GM18508 (cell line): Measurements from ENCODE around the gene TM4SF1.

Experiments used
- ATAC-seq: cut with Tn5 transposase; IDR thresholded peaks from one replicate; pipeline ENCODE4 v1.9.1; 2021; ENCODE audit warnings: moderate number of reproducible peaks; ENCODE audit not compliant: insufficient read depth, unreplicated experiment

Gene TM4SF1

GRCh38 chr3:149377408-149378364 lies at the start of gene TM4SF1:
Gene TM4SF1, minus strand, starts transcription at chr3:149377649. Its CDS starts 102 bp downstream, at chr3:149377547.
- ATAC-seq: no peak

- ATAC-seq: no peak
These were observed 48.9 kb upstream of the TM4SF1 start for GRCh38 chr3:149426325-149426724.

- no peak for ATAC-seq
These were observed 47.5 kb upstream of the TM4SF1 start for GRCh38 chr3:149424918-149425317.

- no peak for ATAC-seq
These were observed 44.3 kb upstream of the TM4SF1 start for GRCh38 chr3:149421764-149422163.

GRCh38 chr3:149419816-149420215 lies 42.4 kb upstream of the TM4SF1 start:
- no peak for ATAC-seq

- no peak for ATAC-seq
These were observed 40.3 kb upstream of the TM4SF1 start for GRCh38 chr3:149417727-149418126.

- ATAC-seq: peak; percentile 94
These were observed 39.7 kb upstream of the TM4SF1 start for GRCh38 chr3:149417174-149417573.

GRCh38 chr3:149415484-149415883 lies 38.0 kb upstream of the TM4SF1 start:
- no peak for ATAC-seq

GRCh38 chr3:149414557-149415231 lies 37.2 kb upstream of the TM4SF1 start:
- no peak for ATAC-seq

- no peak for ATAC-seq
These were observed 34.1 kb upstream of the TM4SF1 start for GRCh38 chr3:149411583-149411982.

- ATAC-seq: no peak
These were observed 31.9 kb upstream of the TM4SF1 start for GRCh38 chr3:149409351-149409750.

GRCh38 chr3:149407898-149408297 lies 30.4 kb upstream of the TM4SF1 start:
- ATAC-seq: no peak

GRCh38 chr3:149406244-149406752 lies 28.8 kb upstream of the TM4SF1 start:
- no peak for ATAC-seq

- no peak for ATAC-seq
These were observed 26.0 kb upstream of the TM4SF1 start for GRCh38 chr3:149403443-149403842.

GRCh38 chr3:149402481-149402880 lies 25.0 kb upstream of the TM4SF1 start:
- no peak for ATAC-seq

GRCh38 chr3:149401926-149402310 lies 24.5 kb upstream of the TM4SF1 start:
- no peak for ATAC-seq

GRCh38 chr3:149401212-149401925 lies 23.9 kb upstream of the TM4SF1 start:
- ATAC-seq: no peak

- no peak for ATAC-seq
These were observed 23.2 kb upstream of the TM4SF1 start for GRCh38 chr3:149400645-149401044.

- no peak for ATAC-seq
These were observed 20.8 kb upstream of the TM4SF1 start for GRCh38 chr3:149398296-149398695.

GRCh38 chr3:149397528-149397927 lies 20.1 kb upstream of the TM4SF1 start:
- ATAC-seq: no peak

- no peak for ATAC-seq
These were observed 19.0 kb upstream of the TM4SF1 start for GRCh38 chr3:149396476-149396875.
